ENCODE measurements around the gene HSBP1L1.

DNA sequence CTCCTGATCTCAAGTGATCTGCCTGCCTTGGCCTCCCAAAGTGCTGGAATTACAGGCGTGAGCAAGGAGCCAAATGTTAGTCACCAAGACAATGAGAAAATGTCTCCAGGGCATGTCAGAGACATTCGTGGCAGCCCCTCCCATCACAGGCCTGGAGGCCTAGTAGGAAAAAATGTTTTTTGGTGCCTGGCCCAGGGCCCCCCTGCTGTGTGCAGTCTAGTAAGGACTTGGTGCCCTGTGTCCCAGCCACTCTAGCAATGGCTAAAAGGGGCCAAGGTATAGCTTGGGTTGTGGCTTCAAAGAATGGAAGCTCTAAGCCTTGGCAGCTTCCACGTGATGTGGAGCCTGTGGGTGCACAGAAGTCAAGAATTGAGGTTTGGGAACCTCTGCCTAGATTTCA lies 36.4 kb downstream of the HSBP1L1 start:
- no peak for TF ChIP-seq EZH2 (IDR thresholded peaks at IDR 0.05)
- TF ChIP-seq POLR2AphosphoS5 (IDR thresholded peaks at IDR 0.05; ENCODE audit: borderline replicate concordance, low read depth, low read length) = no peak
- no peak for TF ChIP-seq FOXP2 (optimal IDR thresholded peaks at IDR 0.05; ENCODE audit: control extremely low read depth, extremely low read length, insufficient read depth)

Measured in SK-N-MC (cell line).